ENCODE measurements around the gene ALPL. TPM values are rescaled to one million over a fixed set of nuclear protein-coding genes. Genes with fewer than 3 reads are reported as not detected.

Gene ALPL
- total and polyA plus RNA-seq, 9 of the 15 experiments (the other 6 are each of a cell fraction or from before 2014, with no cell fraction given), result 0.04 to 0.38 (median 0.18) TPM; not detected in 4

- H3K4me2 ChIP-seq (ENCODE audit: insufficient read depth, low read length), result no peak overlapping the region
- FAIRE-seq, result peak; percentile 51
- intact Hi-C loops (cut with micrococcal nuclease), result no loop called here
- no peak for TF ChIP-seq ZNF41 (CRISPR knock-in tag; conservative IDR thresholded peaks at IDR 0.05)
- no peak for TF ChIP-seq SMAD3 (CRISPR knock-in tag; conservative IDR thresholded peaks at IDR 0.05)
- TF ChIP-seq HNRNPUL1 (IDR thresholded peaks at IDR 0.05; ENCODE audit: low read length), result no peak
- no peak for TF ChIP-seq PHB (CRISPR knock-in tag; IDR thresholded peaks at IDR 0.05)
- TF ChIP-seq NFRKB (IDR thresholded peaks at IDR 0.05; ENCODE audit: low read depth), result no peak
- TF ChIP-seq C11orf30 (IDR thresholded peaks at IDR 0.05; ENCODE audit: low read depth), result peak; percentile 36; the same call in 1 of the 2 replicates
- no peak for TF ChIP-seq HMG20A (CRISPR knock-in tag; conservative IDR thresholded peaks at IDR 0.05)
- TF ChIP-seq ZSCAN32 (CRISPR knock-in tag; IDR thresholded peaks at IDR 0.05), result no peak
- peak; percentile 74 for TF ChIP-seq STAG1 (CRISPR knock-in tag; IDR thresholded peaks at IDR 0.05; ENCODE audit: borderline replicate concordance)
- TF ChIP-seq RBM25 (IDR thresholded peaks at IDR 0.05; ENCODE audit: low read depth, low read length, severe bottlenecking), result peak; percentile 13
- TF ChIP-seq KLF1 (tag; IDR thresholded peaks at IDR 0.05), result no peak
- no peak for TF ChIP-seq ATF7 (IDR thresholded peaks at IDR 0.05)
- no peak for TF ChIP-seq ZNF589 (CRISPR knock-in tag; IDR thresholded peaks at IDR 0.05; ENCODE audit: low read depth)
- no peak for TF ChIP-seq SAP30 (IDR thresholded peaks at IDR 0.05; ENCODE audit: borderline replicate concordance, insufficient read depth, low read depth, low read length, poor library complexity, severe bottlenecking)
- peak; percentile 39 for TF ChIP-seq ZNF316 (IDR thresholded peaks at IDR 0.05)
- TF ChIP-seq ZNF277 (CRISPR knock-in tag; IDR thresholded peaks at IDR 0.05; ENCODE audit: borderline replicate concordance), result no peak
- TF ChIP-seq NKRF (IDR thresholded peaks at IDR 0.05; ENCODE audit: borderline replicate concordance), result no peak
- no peak for TF ChIP-seq TRIM25 (IDR thresholded peaks at IDR 0.05; ENCODE audit: borderline replicate concordance)
- no peak for TF ChIP-seq KAT8 (IDR thresholded peaks at IDR 0.05; ENCODE audit: low read depth)
Measured at GRCh38 chr1:21497466-21498061, 11.7 kb upstream of the ALPL start.

More at GRCh38 chr1:21497466-21498061, 11.7 kb upstream of the ALPL start:
- Histone ChIP-seq H2AFZ (ENCODE audit: low read depth, low read length) (no peak overlapping the region), H3K9me1 (ENCODE audit: control insufficient read depth, insufficient read depth, low read length) (no peaks in the 10 kb centered on the region), H3K9me3 (replicated peaks; ENCODE audit: control insufficient read depth, insufficient read depth, low read depth, low read length) (peaks cover 3% of the 10 kb centered on the region; the same call in 1 of the 2 replicates), H3K27ac (ENCODE audit: extremely low read depth, low read depth, low read length) (no peak overlapping the region), H4K20me1 (replicated peaks; ENCODE audit: control insufficient read depth, insufficient read depth, low read length) (no peaks in the 10 kb centered on the region), H3K4me1 (replicated peaks in 1 of 2; ENCODE audit: control insufficient read depth in 2 of 2, insufficient read depth in 2 of 2, low read length in 2 of 2) (no peaks in the 10 kb centered on the region), H3K4me3 (no peak overlapping the region), H3K79me2 (ENCODE audit: control insufficient read depth, insufficient read depth, low read length) (no peaks in the 10 kb centered on the region), H3K9ac (ENCODE audit: insufficient read depth in 1 of 2, low read depth in 2 of 2, low read length in 2 of 2) (no peak overlapping the region), H3K27me3 (ENCODE audit: control insufficient read depth in 2 of 2, insufficient read depth in 2 of 2, low read length in 2 of 2) (peaks cover 16 to 27% of the 10 kb centered on the region in 2 experiments; a peak in 4 of 5 replicates), H3K36me3 (ENCODE audit: control insufficient read depth, insufficient read depth, low read length) (no peaks in the 10 kb centered on the region)
- in situ Hi-C loops (cut with MboI), result no loop called here
- WGBS (ENCODE audit: insufficient coverage, low coverage, missing lambda C conversion rate), result 2% methylated on average over 7 of the region's 7 CpGs
- POLR2A ChIA-PET, result interaction anchor here (0.7 kb wide), 1 partner anchor 8 kb away, joined by 3 read pairs; no protein-coding TSS in a partner anchor
- ATAC-seq (peak; percentile 76), DNase-seq (ENCODE audit: extremely low read depth in 1 of 4, low spot score in 3 of 4) (peak; percentile 36 to 55 (median 53))
- CTCF ChIA-PET (ENCODE audit: low intra/inter-chr PET ratio), result interaction anchor here (0.7 to 2.5 kb wide), 5 partner anchors 118 to 263 kb away, joined by 3 to 17 read pairs (median 3); no protein-coding TSS in a partner anchor
- BruUV-seq (replicated peaks), result no TSS peak
